ENCODE results near the gene APMAP.

- TF ChIP-seq CTCF (IDR thresholded peaks at IDR 0.05 in 8 of 11, conservative IDR thresholded peaks at IDR 0.05 in 3 of 11): no peak
- TF ChIP-seq POLR2AphosphoS5 (IDR thresholded peaks at IDR 0.05): no peak
- no peak for TF ChIP-seq POLR2A (IDR thresholded peaks at IDR 0.05)
Observed at GRCh38 chr20:25024171-25024570, 31.6 kb upstream of the APMAP start.
